Measurements from ENCODE around the gene ZNF438. TPM values are rescaled to one million over a fixed set of nuclear protein-coding genes. Genes with fewer than 3 reads are reported as not detected.

ZNF438 gene
- total RNA-seq, 1 experiment from 2014 or later = 0.83 TPM

DNA sequence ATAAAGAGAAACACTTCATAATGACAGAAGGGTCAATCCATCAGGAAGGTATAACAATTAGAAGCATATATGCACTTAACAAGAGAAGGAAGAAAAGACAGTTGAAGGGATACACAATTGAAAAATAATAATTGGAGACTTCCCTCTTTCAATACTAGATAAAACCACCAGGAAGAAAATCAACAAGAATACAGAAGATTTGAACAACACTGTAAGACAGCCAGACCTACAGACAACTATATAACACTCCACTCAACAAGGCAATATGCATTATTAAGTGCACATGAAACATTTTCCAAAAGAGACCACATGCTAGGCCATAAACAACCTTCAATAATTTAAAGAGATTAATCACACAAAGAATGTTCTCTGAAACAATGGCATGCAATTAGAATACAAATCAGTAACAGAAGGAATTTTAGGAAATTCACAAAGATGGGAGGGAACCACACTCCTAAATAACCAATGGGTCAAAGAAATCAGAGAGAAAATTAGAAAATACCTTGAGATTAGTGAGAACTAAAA lies 35.1 kb downstream of the ZNF438 start:
- H3K27me3 Mint-ChIP-seq (ENCODE audit: low read depth) = no peaks in the 10 kb centered on the region
- no peak overlapping the region for H4K91ac ChIP-seq (ENCODE audit: insufficient read length, low read depth, low read length)
- no peak overlapping the region for H2AFZ ChIP-seq (ENCODE audit: low read length)
- H4K8ac ChIP-seq (replicated peaks; ENCODE audit: insufficient read length, low read depth, low read length) = no peak overlapping the region
- H3K56ac ChIP-seq (ENCODE audit: insufficient read length, low read depth, low read length) = no peak overlapping the region
- DNase-seq = no peak
- no peak overlapping the region for H3K9ac ChIP-seq (ENCODE audit: extremely low read depth, insufficient read length, low read length)
- H3K4me3 Mint-ChIP-seq = no peak overlapping the region
- H3K23ac ChIP-seq (ENCODE audit: insufficient read length, low read depth, low read length) = no peak overlapping the region
- H3K36me3 Mint-ChIP-seq (ENCODE audit: insufficient read depth in 1 of 3, low read depth in 3 of 3) = peaks cover 11 to 30% (median 20%) of the 10 kb centered on the region in 3 experiments
- H3K14ac ChIP-seq (ENCODE audit: insufficient read depth, low read length) = no peak overlapping the region
- H4K20me1 ChIP-seq (ENCODE audit: control insufficient read depth, insufficient read depth, insufficient read length) = no peaks in the 10 kb centered on the region
- H3T11ph ChIP-seq (ENCODE audit: low read length) = no peak overlapping the region
- H3K18ac ChIP-seq (ENCODE audit: insufficient read length, low read depth, low read length) = no peak overlapping the region
- no peak overlapping the region for H4K5ac ChIP-seq (ENCODE audit: insufficient read length, low read depth, low read length)
- no peak overlapping the region for H2AK5ac ChIP-seq (ENCODE audit: insufficient read length, low read length)
- no peak overlapping the region for H3K4ac ChIP-seq (ENCODE audit: low read depth, low read length)
- TF ChIP-seq, protein P1, sequence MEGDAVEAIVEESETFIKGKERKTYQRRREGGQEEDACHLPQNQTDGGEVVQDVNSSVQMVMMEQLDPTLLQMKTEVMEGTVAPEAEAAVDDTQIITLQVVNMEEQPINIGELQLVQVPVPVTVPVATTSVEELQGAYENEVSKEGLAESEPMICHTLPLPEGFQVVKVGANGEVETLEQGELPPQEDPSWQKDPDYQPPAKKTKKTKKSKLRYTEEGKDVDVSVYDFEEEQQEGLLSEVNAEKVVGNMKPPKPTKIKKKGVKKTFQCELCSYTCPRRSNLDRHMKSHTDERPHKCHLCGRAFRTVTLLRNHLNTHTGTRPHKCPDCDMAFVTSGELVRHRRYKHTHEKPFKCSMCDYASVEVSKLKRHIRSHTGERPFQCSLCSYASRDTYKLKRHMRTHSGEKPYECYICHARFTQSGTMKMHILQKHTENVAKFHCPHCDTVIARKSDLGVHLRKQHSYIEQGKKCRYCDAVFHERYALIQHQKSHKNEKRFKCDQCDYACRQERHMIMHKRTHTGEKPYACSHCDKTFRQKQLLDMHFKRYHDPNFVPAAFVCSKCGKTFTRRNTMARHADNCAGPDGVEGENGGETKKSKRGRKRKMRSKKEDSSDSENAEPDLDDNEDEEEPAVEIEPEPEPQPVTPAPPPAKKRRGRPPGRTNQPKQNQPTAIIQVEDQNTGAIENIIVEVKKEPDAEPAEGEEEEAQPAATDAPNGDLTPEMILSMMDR (conservative IDR thresholded peaks at IDR 0.05) = no peak
- H3K4me2 ChIP-seq (ENCODE audit: insufficient read depth, insufficient read length, low read length) = no peak overlapping the region
- no peak overlapping the region for H2BK15ac ChIP-seq (ENCODE audit: low read depth, low read length)
- no peak overlapping the region for H3K27ac ChIP-seq (ENCODE audit: insufficient read length, low read depth, low read length)
- H2BK5ac ChIP-seq (ENCODE audit: insufficient read length, low read length) = no peak overlapping the region
- H3K79me2 ChIP-seq (ENCODE audit: insufficient read depth, low read length) = no peaks in the 10 kb centered on the region
- H3K4me1 Mint-ChIP-seq = peaks cover 5 to 9% of the 10 kb centered on the region in 2 experiments
- H3K27me3 ChIP-seq (ENCODE audit: insufficient read depth, low read length) = no peaks in the 10 kb centered on the region
- no peak overlapping the region for H2BK20ac ChIP-seq (ENCODE audit: low read depth, low read length, poor library complexity, severe bottlenecking)
- H3K9me3 ChIP-seq (ENCODE audit: control insufficient read depth, low read depth, low read length) = no peaks in the 10 kb centered on the region
- no peaks in the 10 kb centered on the region for H3K79me1 ChIP-seq (ENCODE audit: insufficient read depth, low read depth, low read length, poor library complexity, severe bottlenecking)
- no peak overlapping the region for H3K27ac Mint-ChIP-seq
- H2BK12ac ChIP-seq (ENCODE audit: insufficient read length, low read depth, low read length) = no peak overlapping the region
- H3K4me1 ChIP-seq (ENCODE audit: insufficient read depth, low read length) = no peaks in the 10 kb centered on the region
- H3K23me2 ChIP-seq (ENCODE audit: insufficient read length, low read depth, low read length, poor library complexity, severe bottlenecking) = no peaks in the 10 kb centered on the region
- no peak overlapping the region for H2BK120ac ChIP-seq (ENCODE audit: low read depth, low read length, poor library complexity, severe bottlenecking)
- H3K9me3 Mint-ChIP-seq = peaks cover 26 to 28% of the 10 kb centered on the region in 2 experiments
